ENCODE data around the gene CCDC87.
"Not testable (repeated sequence)": the region's sequence is repeated elsewhere in the genome, so short reads cannot be mapped to it uniquely, and the experiment has no call there.

The CCDC87 gene

GRCh38 chr11:66614073-66614472, 21.2 kb upstream of the CCDC87 start:
- DNase-seq = no peak

- DNase-seq = no peak
These were observed 19.6 kb upstream of the CCDC87 start for GRCh38 chr11:66612458-66612857.

GRCh38 chr11:66609721-66610617, 17.1 kb upstream of the CCDC87 start:
- DNase-seq = no peak

- DNase-seq = no peak
These were observed 14.4 kb upstream of the CCDC87 start for GRCh38 chr11:66607126-66607834.

- DNase-seq = not testable (repeated sequence)
These were observed 13.7 kb upstream of the CCDC87 start for GRCh38 chr11:66606608-66607007.

GRCh38 chr11:66604155-66604554, 11.3 kb upstream of the CCDC87 start:
- no peak for DNase-seq

GRCh38 chr11:66603072-66603471, 10.2 kb upstream of the CCDC87 start:
- DNase-seq = no peak

GRCh38 chr11:66600631-66601233, 7.9 kb upstream of the CCDC87 start:
- no peak for DNase-seq

GRCh38 chr11:66600219-66600618, 7.4 kb upstream of the CCDC87 start:
- no peak for DNase-seq

- DNase-seq = no peak
These were observed 6.1 kb upstream of the CCDC87 start for GRCh38 chr11:66598993-66599392.

- no peak for DNase-seq
These were observed 2.5 kb upstream of the CCDC87 start for GRCh38 chr11:66595245-66595904.

GRCh38 chr11:66593650-66594049, 787 bp upstream of the CCDC87 start:
- no peak for DNase-seq

- DNase-seq = no peak
These were observed 406 bp upstream of the CCDC87 start for GRCh38 chr11:66593303-66593635.

GRCh38 chr11:66591175-66591574, 1.7 kb downstream of the CCDC87 start:
- DNase-seq = no peak

GRCh38 chr11:66589996-66590675, 2.7 kb downstream of the CCDC87 start:
- DNase-seq = no peak

GRCh38 chr11:66589315-66589714, 3.5 kb downstream of the CCDC87 start:
- DNase-seq = not testable (repeated sequence)

GRCh38 chr11:66586136-66586535, 6.7 kb downstream of the CCDC87 start:
- DNase-seq = no peak

GRCh38 chr11:66585447-66585846, 7.4 kb downstream of the CCDC87 start:
- not testable (repeated sequence) for DNase-seq

- DNase-seq = not testable (repeated sequence)
These were observed 10.2 kb downstream of the CCDC87 start for GRCh38 chr11:66582565-66583147.

- DNase-seq = no peak
These were observed 11.6 kb downstream of the CCDC87 start for GRCh38 chr11:66581261-66581660.

GRCh38 chr11:66580803-66581202, 12.1 kb downstream of the CCDC87 start:
- DNase-seq = no peak

GRCh38 chr11:66579017-66579606, 13.8 kb downstream of the CCDC87 start:
- peak; percentile 72 to 82 for DNase-seq

Data from stimulated activated CD4-positive, alpha-beta T cell treated with anti-CD3 and anti-CD28 coated beads, Interleukin-4, amount 100 ng/mL, for 4 hours (primary cell).